ENCODE results near the gene VSX1.

The VSX1 gene

DNA sequence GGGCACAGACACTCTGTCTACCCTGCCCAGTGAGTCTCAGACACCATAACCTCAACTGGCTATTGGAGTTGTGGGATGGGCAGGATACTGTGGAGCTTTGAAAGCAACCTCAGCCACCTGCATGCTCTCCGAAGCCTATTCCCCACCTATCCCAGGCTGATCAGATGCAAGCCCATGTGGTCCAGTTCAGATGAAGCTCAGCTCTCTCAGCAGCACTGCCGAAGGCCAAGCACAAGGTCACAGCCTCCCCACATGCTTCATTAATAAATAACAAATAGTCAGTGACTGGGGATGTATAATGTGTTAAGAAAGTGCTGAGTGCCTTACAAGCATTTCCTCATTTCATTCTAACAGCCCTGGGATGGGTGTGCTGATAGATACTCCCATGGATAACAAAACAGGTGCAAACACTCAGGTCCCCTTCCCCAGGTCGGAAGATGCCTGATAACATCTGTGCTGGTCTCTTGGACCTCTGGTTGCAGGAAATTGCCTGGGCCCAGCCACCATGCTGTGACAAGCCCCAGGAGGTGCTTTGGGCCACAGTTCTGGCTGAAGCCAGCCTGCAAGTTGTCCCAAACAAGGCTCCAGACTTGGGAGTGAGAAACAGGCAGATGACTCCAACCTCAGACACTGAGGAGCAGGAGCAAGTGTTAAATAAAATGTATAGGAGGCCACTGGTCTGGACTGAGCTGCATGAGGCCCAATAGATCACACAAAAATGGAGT is 27.7 kb downstream of the VSX1 start:
- Histone ChIP-seq H3K9ac (ENCODE audit: low read length) (no peak overlapping the region), H3K4me3 (ENCODE audit: low read length) (no peak overlapping the region), H3K27me3 (ENCODE audit: control insufficient read depth, insufficient read depth, low read length) (no peaks in the 10 kb centered on the region), H3K36me3 (ENCODE audit: control insufficient read depth, insufficient read depth, low read length) (no peaks in the 10 kb centered on the region), H3K4me1 (ENCODE audit: control insufficient read depth, insufficient read depth, low read length) (peaks cover 60% of the 10 kb centered on the region), H3K9me3 (ENCODE audit: control insufficient read depth, low read length) (no peaks in the 10 kb centered on the region)

DNA sequence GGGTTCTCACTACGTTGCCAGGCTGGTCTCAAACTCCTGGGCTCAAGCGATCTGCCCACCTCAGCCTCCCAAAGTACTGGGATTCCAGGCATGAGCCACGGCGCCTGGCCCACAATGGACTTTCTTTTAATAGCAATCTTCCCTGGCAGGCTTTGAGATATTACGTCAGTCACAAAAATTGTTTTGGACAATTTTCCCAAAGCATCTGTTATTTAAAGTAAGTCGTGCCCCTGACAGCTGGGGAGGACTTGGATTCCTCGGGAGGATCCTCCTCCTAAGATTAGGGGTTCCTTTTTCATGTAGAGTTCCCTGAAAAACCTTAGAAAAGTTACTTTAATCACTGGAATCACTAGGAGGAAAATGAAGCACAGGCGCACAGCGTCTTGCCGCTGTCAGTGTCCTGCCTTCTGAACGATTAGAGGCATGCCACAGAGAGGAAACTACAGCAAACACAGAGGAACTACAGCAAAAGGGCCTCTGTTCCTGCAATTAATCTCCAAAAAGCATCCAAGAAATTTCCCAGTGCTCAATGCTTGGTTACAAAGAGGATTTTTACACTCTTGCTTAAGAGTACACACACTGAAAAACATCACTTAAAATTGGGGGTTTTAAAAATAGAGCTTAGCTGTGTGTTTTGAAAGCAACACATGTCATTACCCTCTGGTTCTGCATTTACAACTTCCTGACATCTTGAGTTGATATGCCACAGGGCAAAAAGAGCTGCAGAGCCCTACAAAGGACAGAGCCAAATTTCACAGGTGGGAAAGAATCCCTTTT is 28.5 kb downstream of the VSX1 start:
- Histone ChIP-seq H3K36me3 (ENCODE audit: control insufficient read depth, insufficient read depth, low read length) (no peaks in the 10 kb centered on the region), H3K4me3 (ENCODE audit: low read length) (no peak overlapping the region), H3K9ac (ENCODE audit: low read length) (no peak overlapping the region), H3K4me1 (ENCODE audit: control insufficient read depth, insufficient read depth, low read length) (peaks cover 59% of the 10 kb centered on the region), H3K9me3 (ENCODE audit: control insufficient read depth, low read length) (no peaks in the 10 kb centered on the region), H3K27me3 (ENCODE audit: control insufficient read depth, insufficient read depth, low read length) (no peaks in the 10 kb centered on the region)

DNA sequence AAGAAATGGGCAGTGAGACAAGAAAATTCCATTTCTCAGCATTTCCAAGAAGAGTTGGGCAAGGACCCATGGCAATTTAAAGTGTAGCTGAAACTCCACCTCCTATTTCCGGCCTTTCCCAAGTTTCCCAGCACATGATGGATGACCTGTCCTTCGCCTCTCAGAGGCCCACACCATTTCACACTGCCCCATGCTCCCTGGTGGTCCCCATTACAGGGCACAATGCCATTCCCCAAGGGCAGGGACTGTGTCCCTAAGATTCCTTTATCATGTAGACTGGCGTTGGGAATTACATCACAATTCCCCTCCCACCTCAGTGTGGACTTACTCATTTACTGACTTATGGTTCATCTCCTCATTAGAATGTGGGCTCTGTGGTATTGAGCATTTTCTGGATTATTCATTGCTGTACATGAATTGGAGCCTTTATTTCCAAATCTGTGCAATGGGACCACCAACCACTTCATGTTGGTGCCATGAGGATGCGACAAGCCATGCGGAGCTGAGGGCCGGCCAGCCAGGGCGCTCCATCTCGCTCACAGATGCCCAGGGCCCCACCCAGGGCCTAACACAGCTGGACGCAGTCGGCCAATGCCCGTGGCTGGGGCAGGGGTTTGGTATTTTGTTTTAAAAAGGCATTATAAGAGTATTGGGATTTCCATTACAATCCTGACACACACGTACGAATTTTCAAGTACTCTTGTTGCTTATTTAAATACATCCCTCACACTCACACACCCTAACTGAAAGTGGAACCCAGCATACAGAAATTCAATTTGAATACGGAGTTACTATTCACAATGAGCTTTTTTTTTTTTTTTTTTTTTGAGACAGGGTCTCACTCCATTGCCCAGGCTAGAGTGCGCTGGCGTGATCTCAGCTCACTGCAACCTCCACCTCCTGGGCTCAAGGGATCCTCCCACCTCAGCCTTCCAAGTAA is 29.4 kb downstream of the VSX1 start:
- no peaks in the 10 kb centered on the region for H3K9me3 ChIP-seq (ENCODE audit: control insufficient read depth, low read length)
- no peaks in the 10 kb centered on the region for H3K27me3 ChIP-seq (ENCODE audit: control insufficient read depth, insufficient read depth, low read length)
- no peak overlapping the region for H3K9ac ChIP-seq (ENCODE audit: low read length)
- no peaks in the 10 kb centered on the region for H3K36me3 ChIP-seq (ENCODE audit: control insufficient read depth, insufficient read depth, low read length)
- H3K4me1 ChIP-seq (ENCODE audit: control insufficient read depth, insufficient read depth, low read length), result peaks cover 66% of the 10 kb centered on the region
- H3K4me3 ChIP-seq (ENCODE audit: low read length), result no peak overlapping the region

DNA sequence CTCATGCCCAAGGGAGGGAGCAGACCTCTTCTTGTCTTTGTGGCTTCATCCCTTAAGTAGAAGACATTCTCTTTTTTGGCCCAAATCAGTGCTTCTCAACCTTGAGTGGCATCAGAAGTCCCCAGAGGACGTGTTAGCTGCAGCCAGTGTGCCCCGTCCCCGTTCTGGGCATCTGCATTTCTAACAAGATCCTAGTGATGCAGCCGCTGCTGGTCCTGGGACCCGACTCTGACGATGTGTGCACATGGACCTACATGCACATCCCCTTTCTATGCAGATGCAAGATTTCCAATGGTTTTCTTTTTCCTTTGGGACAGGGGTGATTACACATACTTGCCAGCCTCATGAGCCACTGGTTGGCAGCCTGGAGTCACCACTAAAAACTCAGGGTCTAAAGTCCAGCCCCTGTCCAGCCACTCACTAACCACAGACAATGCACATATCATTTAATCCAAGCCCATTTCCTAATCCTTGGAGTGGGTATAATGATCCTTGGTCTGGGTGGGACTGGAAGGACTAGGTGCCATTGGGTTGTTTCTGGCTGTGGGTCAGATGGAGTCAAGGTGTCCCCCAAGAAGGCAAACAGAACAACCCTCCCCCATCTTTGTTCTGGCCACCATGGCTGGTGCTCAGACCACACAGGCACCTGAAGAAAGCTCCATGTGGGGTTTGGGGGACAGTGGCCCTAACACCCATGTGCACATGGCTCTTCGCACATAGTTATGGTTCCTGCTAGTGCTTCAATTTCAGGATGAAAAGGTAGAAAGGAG is 30.4 kb downstream of the VSX1 start:
- no peaks in the 10 kb centered on the region for H3K27me3 ChIP-seq (ENCODE audit: control insufficient read depth, insufficient read depth, low read length)
- no peak overlapping the region for H3K9ac ChIP-seq (ENCODE audit: low read length)
- H3K9me3 ChIP-seq (ENCODE audit: control insufficient read depth, low read length), result no peaks in the 10 kb centered on the region
- H3K4me3 ChIP-seq (ENCODE audit: low read length), result no peak overlapping the region
- H3K4me1 ChIP-seq (ENCODE audit: control insufficient read depth, insufficient read depth, low read length), result peaks cover 68% of the 10 kb centered on the region
- peaks cover 8% of the 10 kb centered on the region for H3K36me3 ChIP-seq (ENCODE audit: control insufficient read depth, insufficient read depth, low read length)

DNA sequence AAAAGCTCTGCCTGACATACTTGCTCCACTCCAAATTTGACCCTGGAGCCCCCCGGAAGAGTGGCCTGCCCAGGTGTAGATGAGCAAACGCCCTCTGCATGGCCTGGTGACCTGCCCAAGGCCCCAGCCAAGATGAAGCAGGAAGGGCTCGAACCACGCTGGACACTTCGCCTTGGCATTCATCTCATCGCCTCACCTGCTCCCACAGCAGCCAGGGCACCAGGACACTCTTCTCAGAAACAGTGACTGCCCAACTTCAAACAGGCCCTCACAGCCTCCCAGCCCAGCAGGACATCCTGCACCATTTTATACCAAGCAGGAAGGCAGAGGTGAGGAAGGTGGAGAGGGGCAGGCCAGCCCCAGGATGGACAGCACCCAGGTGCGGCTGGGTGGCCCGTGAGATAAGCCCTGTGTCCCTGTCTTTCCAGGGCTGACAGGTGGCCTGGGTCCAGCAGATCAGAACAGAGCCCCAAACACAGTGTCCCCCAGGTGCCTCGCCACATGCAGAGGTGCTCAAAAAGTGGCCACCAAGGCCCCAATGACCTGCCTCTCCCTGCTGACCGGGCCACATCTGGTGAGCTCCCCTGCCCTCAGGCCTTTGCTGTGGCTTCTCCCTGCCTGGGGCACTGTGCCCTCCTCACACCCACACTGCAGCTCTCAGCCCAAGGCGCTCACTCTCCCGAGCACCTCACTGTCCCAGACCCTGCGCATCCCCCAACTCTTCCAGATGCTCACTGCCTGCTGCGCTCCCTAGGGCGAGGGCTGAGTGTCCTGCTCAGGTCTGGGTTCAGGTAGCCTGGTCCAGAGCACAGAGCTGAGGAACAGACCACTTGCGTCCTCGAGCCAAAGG is 31.2 kb downstream of the VSX1 start:
- peaks cover 10% of the 10 kb centered on the region for H3K36me3 ChIP-seq (ENCODE audit: control insufficient read depth, insufficient read depth, low read length)
- no peaks in the 10 kb centered on the region for H3K27me3 ChIP-seq (ENCODE audit: control insufficient read depth, insufficient read depth, low read length)
- H3K4me1 ChIP-seq (ENCODE audit: control insufficient read depth, insufficient read depth, low read length), result peaks cover 60% of the 10 kb centered on the region
- no peak overlapping the region for H3K9ac ChIP-seq (ENCODE audit: low read length)
- H3K9me3 ChIP-seq (ENCODE audit: control insufficient read depth, low read length), result no peaks in the 10 kb centered on the region
- no peak overlapping the region for H3K4me3 ChIP-seq (ENCODE audit: low read length)

DNA sequence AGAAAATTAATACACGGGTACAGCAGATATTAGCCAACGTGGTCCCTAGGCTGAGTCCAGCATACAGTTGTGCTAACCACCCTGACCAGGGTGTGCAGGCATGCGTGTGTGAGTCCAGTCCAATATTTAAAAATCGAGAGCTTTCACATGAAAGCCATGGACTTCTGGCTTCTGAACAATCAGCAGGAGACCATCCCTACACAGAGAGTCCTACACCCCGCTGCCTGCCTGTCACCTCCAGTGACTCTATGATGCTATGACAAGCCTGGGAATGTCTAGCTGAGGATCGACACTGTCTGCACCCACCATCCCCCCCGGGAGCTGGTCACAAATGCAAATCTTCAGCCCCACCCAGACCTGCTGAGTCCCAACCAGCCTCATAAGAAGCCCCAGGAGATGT is 31.9 kb downstream of the VSX1 start:
- Histone ChIP-seq H3K4me3 (ENCODE audit: low read length) (no peak overlapping the region), H3K27me3 (ENCODE audit: control insufficient read depth, insufficient read depth, low read length) (no peaks in the 10 kb centered on the region), H3K36me3 (ENCODE audit: control insufficient read depth, insufficient read depth, low read length) (peaks cover 15% of the 10 kb centered on the region), H3K9me3 (ENCODE audit: control insufficient read depth, low read length) (no peaks in the 10 kb centered on the region), H3K9ac (ENCODE audit: low read length) (no peak overlapping the region), H3K4me1 (ENCODE audit: control insufficient read depth, insufficient read depth, low read length) (peaks cover 54% of the 10 kb centered on the region)

DNA sequence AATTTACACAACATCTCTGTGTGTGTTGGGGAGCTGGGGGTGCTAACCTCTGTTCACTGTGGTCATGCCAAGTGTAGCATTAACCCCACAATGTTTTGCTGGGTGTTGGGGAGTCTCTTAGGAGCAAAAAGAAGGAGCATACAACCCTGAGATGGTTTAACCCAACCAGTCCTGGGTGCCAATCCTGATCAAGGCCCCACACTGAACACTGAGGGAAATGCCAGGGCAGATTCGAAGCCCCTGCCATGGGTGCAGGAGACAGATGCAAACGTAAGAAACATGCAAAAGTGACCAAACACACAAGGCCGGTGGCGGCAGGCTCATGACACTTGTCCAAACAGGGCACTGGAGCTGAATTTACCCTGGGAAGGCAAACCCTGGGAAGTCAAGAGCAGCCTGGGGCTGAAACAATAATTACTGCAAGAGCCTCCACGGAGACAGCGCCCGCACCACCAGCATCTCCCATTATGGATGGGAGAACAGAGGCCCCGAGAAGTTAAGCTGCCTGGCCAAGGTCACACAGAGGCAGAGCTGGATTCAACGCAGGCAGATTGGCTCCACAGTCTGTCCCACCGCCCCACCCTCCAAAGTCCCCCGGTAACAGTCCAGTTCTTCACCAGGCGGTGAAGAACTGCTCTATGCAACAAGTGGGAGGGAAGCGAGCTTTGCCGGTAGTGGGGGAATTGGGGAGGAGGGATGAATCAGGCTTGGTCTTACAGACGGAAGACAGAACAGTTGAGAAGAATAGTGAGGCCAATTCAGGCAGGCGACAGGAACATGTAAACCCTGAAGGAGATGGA is 32.5 kb downstream of the VSX1 start:
- H3K4me3 ChIP-seq (ENCODE audit: low read length), result no peak overlapping the region
- H3K9ac ChIP-seq (ENCODE audit: low read length), result no peak overlapping the region
- H3K4me1 ChIP-seq (ENCODE audit: control insufficient read depth, insufficient read depth, low read length), result peaks cover 47% of the 10 kb centered on the region
- no peaks in the 10 kb centered on the region for H3K27me3 ChIP-seq (ENCODE audit: control insufficient read depth, insufficient read depth, low read length)
- peaks cover 15% of the 10 kb centered on the region for H3K36me3 ChIP-seq (ENCODE audit: control insufficient read depth, insufficient read depth, low read length)
- no peaks in the 10 kb centered on the region for H3K9me3 ChIP-seq (ENCODE audit: control insufficient read depth, low read length)

DNA sequence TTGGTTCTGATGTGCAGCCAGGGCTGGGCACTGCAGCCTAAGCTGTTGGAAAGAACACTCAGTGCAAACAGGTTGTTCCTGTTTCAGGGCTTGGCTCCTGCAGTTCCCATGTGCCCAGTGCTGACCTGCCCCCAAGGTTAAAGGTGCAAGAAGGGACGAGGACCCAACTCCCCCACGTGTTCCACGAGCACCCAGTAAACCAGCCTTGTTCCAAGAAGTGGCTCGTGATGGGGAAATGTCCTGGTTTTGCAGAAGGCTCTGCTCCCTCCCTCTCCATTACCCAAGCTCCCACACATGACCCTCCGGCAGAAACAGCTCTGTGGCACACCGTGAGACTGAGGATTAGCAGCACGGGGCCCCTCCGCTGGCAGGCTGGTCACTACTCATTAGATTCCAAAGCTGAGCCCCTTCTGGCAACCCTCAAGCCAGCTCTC is 33.4 kb downstream of the VSX1 start:
- no peak overlapping the region for H3K4me3 ChIP-seq (ENCODE audit: low read length)
- H3K4me1 ChIP-seq (ENCODE audit: control insufficient read depth, insufficient read depth, low read length), result peaks cover 38% of the 10 kb centered on the region
- H3K27me3 ChIP-seq (ENCODE audit: control insufficient read depth, insufficient read depth, low read length), result no peaks in the 10 kb centered on the region
- no peaks in the 10 kb centered on the region for H3K9me3 ChIP-seq (ENCODE audit: control insufficient read depth, low read length)
- no peak overlapping the region for H3K9ac ChIP-seq (ENCODE audit: low read length)
- peaks cover 15% of the 10 kb centered on the region for H3K36me3 ChIP-seq (ENCODE audit: control insufficient read depth, insufficient read depth, low read length)

DNA sequence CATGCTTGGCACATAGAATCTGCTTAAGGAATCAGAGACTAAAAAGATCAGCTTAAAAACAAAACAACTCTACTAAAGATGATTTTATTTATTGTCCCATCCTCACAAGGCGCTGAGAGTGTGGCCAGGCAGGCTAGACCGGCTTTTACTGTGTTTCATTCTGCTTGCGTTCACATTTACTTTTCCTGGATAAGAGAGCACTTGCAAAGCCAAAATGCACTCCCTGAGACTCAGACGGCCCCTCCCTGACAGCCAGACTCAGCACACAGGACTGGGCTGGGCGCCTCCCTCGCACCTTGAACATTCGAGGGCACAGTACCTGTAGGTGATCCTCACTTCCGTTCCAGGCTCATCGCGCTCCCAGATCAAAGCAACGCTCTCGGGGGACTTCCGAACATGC is 34.2 kb downstream of the VSX1 start:
- Histone ChIP-seq H3K27me3 (ENCODE audit: control insufficient read depth, insufficient read depth, low read length) (no peaks in the 10 kb centered on the region), H3K36me3 (ENCODE audit: control insufficient read depth, insufficient read depth, low read length) (peaks cover 15% of the 10 kb centered on the region), H3K4me1 (ENCODE audit: control insufficient read depth, insufficient read depth, low read length) (peaks cover 39% of the 10 kb centered on the region), H3K4me3 (ENCODE audit: low read length) (no peak overlapping the region), H3K9ac (ENCODE audit: low read length) (no peak overlapping the region), H3K9me3 (ENCODE audit: control insufficient read depth, low read length) (no peaks in the 10 kb centered on the region)

All from mucosa of stomach (tissue), 1 donor.